Neural cell (in vitro differentiated cells): ENCODE results near the gene OPN4. TPM values are rescaled to one million over a fixed set of nuclear protein-coding genes. Genes with fewer than 3 reads are reported as not detected.

Experiments
- H2AFZ ChIP-seq: fragments of 200-600, 300-800 bp; sonication (generic), shearing (Covaris generic); 2 replicates; pipeline ENCODE4 v1.6.0; 2014; ENCODE audit warnings: low read depth, mild to moderate bottlenecking, antibody characterized with exemption, low read length, moderate library complexity
- H3F3A ChIP-seq: fragments of 200-600 bp; shearing (Covaris generic); 2 replicates; pipeline ENCODE4 v1.6.1; 2016; ENCODE audit warnings: mild to moderate bottlenecking, moderate library complexity, mixed read lengths, antibody characterized with exemption, low read length; ENCODE audit not compliant: insufficient read depth, poor library complexity, severe bottlenecking
- H3K27ac ChIP-seq: fragments of 200-600, 300-800 bp; sonication (generic), shearing (Covaris generic); 2 replicates; pipeline ENCODE4 v1.5.1; 2014; ENCODE audit warnings: mild to moderate bottlenecking, low read length, moderate library complexity
- H3K27me3 ChIP-seq: fragments of 300-800, 200-600 bp; sonication (generic), shearing (Covaris generic); 2 replicates; pipeline ENCODE4 v1.6.0; 2014; ENCODE audit warnings: mild to moderate bottlenecking, low read depth, low read length, moderate library complexity; ENCODE audit not compliant: insufficient read depth
- H3K36me3 ChIP-seq: fragments of 300-800, 200-600 bp; sonication (generic), shearing (Covaris generic); 2 replicates; pipeline ENCODE4 v1.5.1; 2014; ENCODE audit warnings: mild to moderate bottlenecking, antibody characterized with exemption, low read length, moderate library complexity; ENCODE audit not compliant: insufficient read depth
- H3K4me2 ChIP-seq: fragments of 300-800, 200-600 bp; sonication (generic), shearing (Covaris generic); 2 replicates; pipeline ENCODE4 v1.6.0; 2014; ENCODE audit warnings: mild to moderate bottlenecking, low read length
- H3K4me3 ChIP-seq: fragments of 300-800, 200-600 bp; sonication (generic), shearing (Covaris generic); 2 replicates; pipeline ENCODE4 v1.5.1; 2014; ENCODE audit warnings: mild to moderate bottlenecking, low read length, moderate library complexity
- H3K79me2 ChIP-seq: fragments of 200-600 bp; shearing (Covaris generic); replicated peaks from 2 replicates; pipeline ENCODE4 v1.6.0; 2014; ENCODE audit warnings: mild to moderate bottlenecking, low read length, moderate library complexity; ENCODE audit not compliant: insufficient read depth
- H3K9ac ChIP-seq: fragments of 300-800, 200-600 bp; sonication (generic), shearing (Covaris generic); 2 replicates; pipeline ENCODE4 v1.6.1; 2016; ENCODE audit warnings: mild to moderate bottlenecking, low read length, mixed read lengths
- H3K9me2 ChIP-seq: fragments of 200-600 bp; shearing (Covaris generic); 2 replicates; pipeline ENCODE4 v1.6.1; 2016; ENCODE audit warnings: mild to moderate bottlenecking, low read length, mixed read lengths; ENCODE audit not compliant: insufficient read depth
- H3K9me3 ChIP-seq: fragments of 200-600, 300-800 bp; sonication (generic), shearing (Covaris generic); 2 replicates; pipeline ENCODE4 v1.6.1; 2016; ENCODE audit warnings: mild to moderate bottlenecking, mixed run types, low read length, moderate library complexity, mixed read lengths
- H4K20me1 ChIP-seq: fragments of 200-600 bp; shearing (Covaris generic); 2 replicates; pipeline ENCODE4 v1.6.1; 2016; ENCODE audit warnings: mild to moderate bottlenecking, mixed run types; ENCODE audit not compliant: insufficient read depth
- EP300 ChIP-seq: fragments of 450-650 bp; conservative IDR thresholded peaks from 2 replicates; pipeline ENCODE4 v1.6.1; 2014; ENCODE audit warnings: antibody characterized with exemption, mild to moderate bottlenecking, moderate library complexity; ENCODE audit not compliant: poor library complexity, severe bottlenecking
- EZH2 ChIP-seq: fragments of 200-600, 300-800 bp; shearing (Covaris generic), sonication (generic); IDR thresholded peaks from 2 replicates; pipeline ENCODE4 v1.6.1; 2014; ENCODE audit warnings: antibody characterized with exemption, low read length, borderline replicate concordance, mild to moderate bottlenecking; ENCODE audit not compliant: insufficient read depth, poor library complexity, severe bottlenecking
- MXI1 ChIP-seq: fragments of 450-650 bp; conservative IDR thresholded peaks from 2 replicates; pipeline ENCODE4 v1.6.1; 2014; ENCODE audit warnings: antibody characterized with exemption, mild to moderate bottlenecking; ENCODE audit not compliant: poor library complexity, severe bottlenecking
- POLR2AphosphoS5 ChIP-seq: IDR thresholded peaks from 2 replicates; pipeline ENCODE4 v1.6.1; 2012
- RAD21 ChIP-seq: fragments of 450-650 bp; conservative IDR thresholded peaks from 2 replicates; pipeline ENCODE4 v1.6.1; 2014; ENCODE audit warnings: antibody characterized with exemption, mild to moderate bottlenecking, moderate library complexity
- SMC3 ChIP-seq: fragments of 450-650 bp; conservative IDR thresholded peaks from 2 replicates; pipeline ENCODE4 v1.6.1; 2014; ENCODE audit warnings: antibody characterized with exemption, mild to moderate bottlenecking, moderate library complexity; ENCODE audit not compliant: poor library complexity
- TAF1 ChIP-seq: IDR thresholded peaks from 2 replicates; pipeline ENCODE4 v1.6.1; 2012; ENCODE audit warnings: low read depth
- polyA plus RNA-seq: library from polyadenylated mRNA; depleted of rRNA; stranded (reverse); fragments of >200 nt; gene quantifications from 2 replicates; pipeline ENCODE4 v1.2.3, GENCODE V29; 2014
- TF ChIP-seq, protein P1 (sequence below): fragments of 450-650 bp; IDR thresholded peaks from 2 replicates; pipeline ENCODE4 v1.5.1; 2014; ENCODE audit warnings: antibody characterized with exemption, mild to moderate bottlenecking, moderate library complexity; ENCODE audit not compliant: poor library complexity, severe bottlenecking
- TF ChIP-seq, protein P2 (sequence below): IDR thresholded peaks from 2 replicates; pipeline ENCODE4 v1.6.1; 2012; ENCODE audit warnings: borderline replicate concordance

Gene OPN4
- polyA plus RNA-seq, 1 donor from 2014 or later = not detected

DNA sequence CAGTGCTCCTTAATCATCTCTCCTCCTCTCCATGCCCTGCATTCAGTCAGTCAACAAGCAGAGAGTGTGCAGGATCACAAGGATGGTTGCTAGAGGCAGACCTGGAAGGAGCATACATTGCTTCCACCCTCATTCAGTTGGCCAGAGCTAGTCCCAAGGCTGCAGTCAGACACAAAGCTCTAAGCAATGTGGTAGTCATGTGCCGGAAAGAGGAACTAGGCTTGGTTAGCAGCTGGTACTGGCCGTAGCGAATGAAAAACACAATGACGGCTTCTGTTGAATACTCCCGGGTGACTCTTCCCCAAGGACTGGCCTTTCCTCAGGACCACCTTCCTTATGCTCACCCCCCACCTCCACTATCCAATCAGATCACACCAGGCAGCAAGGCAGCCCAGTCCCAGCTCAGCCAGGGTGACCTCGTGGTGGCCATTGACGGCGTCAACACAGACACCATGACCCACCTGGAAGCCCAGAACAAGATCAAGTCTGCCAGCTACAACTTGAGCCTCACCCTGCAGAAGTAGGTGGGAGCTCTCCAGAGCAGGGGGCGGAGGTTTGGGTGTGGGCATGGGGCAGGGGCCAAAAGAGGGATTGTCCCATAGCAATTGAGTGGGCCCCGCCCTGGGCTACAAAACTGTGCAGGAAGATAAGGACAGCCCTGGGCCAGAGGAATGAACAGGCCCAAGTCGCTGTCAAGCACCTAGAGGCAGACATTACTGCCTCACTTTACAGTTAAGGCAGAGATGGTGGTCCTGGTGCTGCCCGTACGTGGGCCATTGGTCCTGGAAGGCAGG lies 24.8 kb downstream of the OPN4 start:
- no peak for TF ChIP-seq RAD21
- Histone ChIP-seq H3K9me3 (no peaks in the 10 kb centered on the region), H3K9me2 (no peaks in the 10 kb centered on the region)

DNA sequence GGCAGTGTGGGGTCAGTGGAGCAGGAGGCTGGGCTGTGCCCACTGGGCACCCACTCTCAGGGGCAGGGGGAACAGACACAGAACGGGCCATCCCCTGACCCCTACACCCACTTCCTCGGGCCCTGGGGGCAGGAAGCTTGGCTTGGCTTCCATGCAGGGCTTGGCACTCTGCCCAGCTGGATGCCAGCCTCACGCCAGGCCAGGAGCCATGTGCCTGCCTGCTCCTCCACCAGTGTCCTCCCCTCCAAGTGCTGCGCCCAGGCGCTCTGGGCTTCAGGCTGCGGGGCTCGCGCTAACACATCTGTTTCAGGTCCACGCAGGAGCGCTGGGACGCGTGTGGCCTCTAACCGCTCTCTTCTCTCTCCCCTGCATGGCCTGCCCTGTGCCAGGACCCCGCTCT lies 26.7 kb downstream of the OPN4 start:
- Histone ChIP-seq H4K20me1 (no peaks in the 10 kb centered on the region), H3K79me2 (no peaks in the 10 kb centered on the region), H3K9me2 (no peaks in the 10 kb centered on the region), H3K9ac (no peak overlapping the region), H2AFZ (no peak overlapping the region), H3F3A (no peaks in the 10 kb centered on the region), H3K4me2 (no peak overlapping the region), H3K4me3 (no peak overlapping the region), H3K9me3 (no peaks in the 10 kb centered on the region), H3K36me3 (no peaks in the 10 kb centered on the region), H3K27me3 (no peaks in the 10 kb centered on the region), H3K27ac (no peak overlapping the region)
- TF ChIP-seq EZH2 (no peak), POLR2AphosphoS5 (no peak), EP300 (no peak), MXI1 (no peak)
- TF ChIP-seq, protein P1, sequence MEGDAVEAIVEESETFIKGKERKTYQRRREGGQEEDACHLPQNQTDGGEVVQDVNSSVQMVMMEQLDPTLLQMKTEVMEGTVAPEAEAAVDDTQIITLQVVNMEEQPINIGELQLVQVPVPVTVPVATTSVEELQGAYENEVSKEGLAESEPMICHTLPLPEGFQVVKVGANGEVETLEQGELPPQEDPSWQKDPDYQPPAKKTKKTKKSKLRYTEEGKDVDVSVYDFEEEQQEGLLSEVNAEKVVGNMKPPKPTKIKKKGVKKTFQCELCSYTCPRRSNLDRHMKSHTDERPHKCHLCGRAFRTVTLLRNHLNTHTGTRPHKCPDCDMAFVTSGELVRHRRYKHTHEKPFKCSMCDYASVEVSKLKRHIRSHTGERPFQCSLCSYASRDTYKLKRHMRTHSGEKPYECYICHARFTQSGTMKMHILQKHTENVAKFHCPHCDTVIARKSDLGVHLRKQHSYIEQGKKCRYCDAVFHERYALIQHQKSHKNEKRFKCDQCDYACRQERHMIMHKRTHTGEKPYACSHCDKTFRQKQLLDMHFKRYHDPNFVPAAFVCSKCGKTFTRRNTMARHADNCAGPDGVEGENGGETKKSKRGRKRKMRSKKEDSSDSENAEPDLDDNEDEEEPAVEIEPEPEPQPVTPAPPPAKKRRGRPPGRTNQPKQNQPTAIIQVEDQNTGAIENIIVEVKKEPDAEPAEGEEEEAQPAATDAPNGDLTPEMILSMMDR = no peak

More for the DNA sequence above, 24.8 kb downstream of the OPN4 start:
- no peak overlapping the region for H3K27ac ChIP-seq
- H3K27me3 ChIP-seq = no peaks in the 10 kb centered on the region
- no peaks in the 10 kb centered on the region for H3F3A ChIP-seq
- no peak overlapping the region for H3K9ac ChIP-seq
- no peak overlapping the region for H3K4me3 ChIP-seq
- H2AFZ ChIP-seq = no peak overlapping the region
- no peaks in the 10 kb centered on the region for H3K36me3 ChIP-seq
- no peak overlapping the region for H3K4me2 ChIP-seq
- H3K79me2 ChIP-seq = no peaks in the 10 kb centered on the region
- no peaks in the 10 kb centered on the region for H4K20me1 ChIP-seq

DNA sequence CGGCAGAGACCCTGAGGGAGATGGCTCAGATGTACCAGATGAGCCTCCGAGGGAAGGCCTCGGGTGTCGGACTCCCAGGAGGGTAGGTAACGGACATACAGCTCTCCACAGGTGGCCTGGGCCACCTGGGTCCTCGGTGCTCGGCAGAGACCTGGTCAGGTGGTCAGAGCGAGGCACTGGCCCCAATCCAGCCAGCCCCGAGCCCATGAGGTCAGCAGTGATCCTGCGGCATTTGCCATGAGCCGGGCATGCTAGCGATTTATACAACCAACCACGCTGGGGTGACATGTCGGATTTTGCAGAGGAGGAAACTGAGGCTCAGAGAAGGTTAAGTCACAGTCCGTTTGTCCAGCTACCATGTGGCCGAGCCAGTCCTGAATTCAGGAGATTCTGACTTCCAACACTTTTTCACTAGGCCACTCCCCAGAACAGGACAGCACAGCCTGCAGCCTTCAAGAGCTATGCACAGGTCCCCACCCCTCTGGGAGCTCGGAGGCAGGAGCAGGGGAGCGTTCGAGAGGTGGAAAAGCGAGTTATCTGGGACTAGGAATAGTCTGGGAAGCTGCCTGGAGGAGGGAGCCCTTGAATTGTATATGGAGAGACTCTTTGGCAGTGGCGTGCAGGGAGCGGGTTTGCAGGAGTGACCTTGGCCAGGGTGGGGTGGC lies 27.5 kb downstream of the OPN4 start:
- no peaks in the 10 kb centered on the region for H3K27me3 ChIP-seq
- no peak overlapping the region for H2AFZ ChIP-seq
- no peaks in the 10 kb centered on the region for H4K20me1 ChIP-seq
- no peaks in the 10 kb centered on the region for H3K9me3 ChIP-seq
- H3K9ac ChIP-seq = no peak overlapping the region
- no peaks in the 10 kb centered on the region for H3K9me2 ChIP-seq
- H3K4me2 ChIP-seq = no peak overlapping the region
- no peaks in the 10 kb centered on the region for H3F3A ChIP-seq
- no peaks in the 10 kb centered on the region for H3K79me2 ChIP-seq
- no peak overlapping the region for H3K27ac ChIP-seq
- TF ChIP-seq EZH2 = no peak
- TF ChIP-seq, protein P2, sequence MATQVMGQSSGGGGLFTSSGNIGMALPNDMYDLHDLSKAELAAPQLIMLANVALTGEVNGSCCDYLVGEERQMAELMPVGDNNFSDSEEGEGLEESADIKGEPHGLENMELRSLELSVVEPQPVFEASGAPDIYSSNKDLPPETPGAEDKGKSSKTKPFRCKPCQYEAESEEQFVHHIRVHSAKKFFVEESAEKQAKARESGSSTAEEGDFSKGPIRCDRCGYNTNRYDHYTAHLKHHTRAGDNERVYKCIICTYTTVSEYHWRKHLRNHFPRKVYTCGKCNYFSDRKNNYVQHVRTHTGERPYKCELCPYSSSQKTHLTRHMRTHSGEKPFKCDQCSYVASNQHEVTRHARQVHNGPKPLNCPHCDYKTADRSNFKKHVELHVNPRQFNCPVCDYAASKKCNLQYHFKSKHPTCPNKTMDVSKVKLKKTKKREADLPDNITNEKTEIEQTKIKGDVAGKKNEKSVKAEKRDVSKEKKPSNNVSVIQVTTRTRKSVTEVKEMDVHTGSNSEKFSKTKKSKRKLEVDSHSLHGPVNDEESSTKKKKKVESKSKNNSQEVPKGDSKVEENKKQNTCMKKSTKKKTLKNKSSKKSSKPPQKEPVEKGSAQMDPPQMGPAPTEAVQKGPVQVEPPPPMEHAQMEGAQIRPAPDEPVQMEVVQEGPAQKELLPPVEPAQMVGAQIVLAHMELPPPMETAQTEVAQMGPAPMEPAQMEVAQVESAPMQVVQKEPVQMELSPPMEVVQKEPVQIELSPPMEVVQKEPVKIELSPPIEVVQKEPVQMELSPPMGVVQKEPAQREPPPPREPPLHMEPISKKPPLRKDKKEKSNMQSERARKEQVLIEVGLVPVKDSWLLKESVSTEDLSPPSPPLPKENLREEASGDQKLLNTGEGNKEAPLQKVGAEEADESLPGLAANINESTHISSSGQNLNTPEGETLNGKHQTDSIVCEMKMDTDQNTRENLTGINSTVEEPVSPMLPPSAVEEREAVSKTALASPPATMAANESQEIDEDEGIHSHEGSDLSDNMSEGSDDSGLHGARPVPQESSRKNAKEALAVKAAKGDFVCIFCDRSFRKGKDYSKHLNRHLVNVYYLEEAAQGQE = no peak
- no peak for TF ChIP-seq SMC3
- no peak for TF ChIP-seq POLR2AphosphoS5
- TF ChIP-seq EP300 = no peak
- no peak for TF ChIP-seq TAF1
- TF ChIP-seq MXI1 = no peak
- TF ChIP-seq RAD21 = no peak
- TF ChIP-seq, protein P1 = no peak
- no peak overlapping the region for H3K4me3 ChIP-seq
- H3K36me3 ChIP-seq = no peaks in the 10 kb centered on the region
